Spleen (tissue), 7 donors: ENCODE results near the gene RIMS1.

ENCODE experiments used
- CTCF ChIP-seq, 11 experiments: fragments of 200-600 bp in 7 of 11; fragments of 450-650 bp in 4 of 11; sonication (generic) in 4 of 11; IDR thresholded peaks in 8 of 11; conservative IDR thresholded peaks in 3 of 11; 1 replicate in 7 of 11; 2 replicates in 4 of 11; pipeline versions ENCODE4 v1.4.0 to v1.8.0; 2016 to 2021; ENCODE audit warnings: antibody characterized with exemption in 11 of 11, inconsistent platforms in 4 of 11, mild to moderate bottlenecking in 1 of 11
- POLR2A ChIP-seq, 3 donors: fragments of 450-650 bp; IDR thresholded peaks; one replicate each; pipeline ENCODE4 v1.5.1; 2017; ENCODE audit warnings: antibody characterized with exemption in 3 of 3, mild to moderate bottlenecking in 1 of 3
- donor health status: DM: no; HTN: no; CAD: no; lungs with moderate emphysema.
- donor health status: DM: no; HTN: no; CAD: no.
- donor health status: DM: no; HTN: no; CAD: no.

GRCh38 chr6:72275888-72276287 lies 389.5 kb downstream of the RIMS1 start:
- TF ChIP-seq CTCF (IDR thresholded peaks at IDR 0.05 in 8 of 11, conservative IDR thresholded peaks at IDR 0.05 in 3 of 11) (no peak), POLR2A (IDR thresholded peaks at IDR 0.05) (no peak)
